Stimulated activated CD4-positive, alpha-beta T cell treated with anti-CD3 and anti-CD28 coated beads, Interleukin-12 subunit alpha, Interleukin-12 subunit beta, amount 100 ng/mL, for 4 hours (primary cell): ENCODE measurements around the gene CHST8.

Experiments used
- DNase-seq: peaks from one replicate; pipeline ENCODE4 v3.0.0-alpha.2; 2020

Gene CHST8

DNA sequence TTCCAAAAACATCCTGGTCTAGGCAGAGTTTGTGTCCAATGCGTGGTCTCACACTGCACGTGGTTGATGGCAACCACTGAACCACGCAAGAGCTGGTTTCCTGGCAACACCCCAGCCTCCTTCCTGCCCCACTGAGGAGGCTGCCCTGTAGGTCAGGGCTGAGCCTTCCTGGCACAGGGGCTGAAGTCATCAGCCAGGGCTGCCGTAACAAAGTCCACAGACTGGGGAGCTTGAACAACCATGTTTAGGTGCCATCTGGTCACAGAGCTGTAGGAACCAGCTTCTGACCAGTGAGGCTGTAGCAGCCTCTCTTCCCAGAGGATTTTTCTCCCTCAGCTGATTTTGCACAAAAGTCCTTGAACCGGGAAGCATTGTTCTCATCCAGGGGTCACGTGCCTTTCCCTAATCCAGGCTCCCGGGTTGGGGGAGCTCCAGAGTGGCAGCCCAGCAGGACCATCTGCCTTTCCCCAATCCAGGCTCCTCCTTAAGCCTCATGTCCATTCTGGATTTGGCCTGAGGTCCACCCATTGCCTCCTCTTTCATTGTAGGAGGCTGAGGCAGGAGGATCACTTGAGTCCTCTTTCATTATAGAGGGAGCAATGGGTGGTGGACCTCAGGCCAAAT, 53.9 kb downstream of the CHST8 start:
- DNase-seq, result no peak

DNA sequence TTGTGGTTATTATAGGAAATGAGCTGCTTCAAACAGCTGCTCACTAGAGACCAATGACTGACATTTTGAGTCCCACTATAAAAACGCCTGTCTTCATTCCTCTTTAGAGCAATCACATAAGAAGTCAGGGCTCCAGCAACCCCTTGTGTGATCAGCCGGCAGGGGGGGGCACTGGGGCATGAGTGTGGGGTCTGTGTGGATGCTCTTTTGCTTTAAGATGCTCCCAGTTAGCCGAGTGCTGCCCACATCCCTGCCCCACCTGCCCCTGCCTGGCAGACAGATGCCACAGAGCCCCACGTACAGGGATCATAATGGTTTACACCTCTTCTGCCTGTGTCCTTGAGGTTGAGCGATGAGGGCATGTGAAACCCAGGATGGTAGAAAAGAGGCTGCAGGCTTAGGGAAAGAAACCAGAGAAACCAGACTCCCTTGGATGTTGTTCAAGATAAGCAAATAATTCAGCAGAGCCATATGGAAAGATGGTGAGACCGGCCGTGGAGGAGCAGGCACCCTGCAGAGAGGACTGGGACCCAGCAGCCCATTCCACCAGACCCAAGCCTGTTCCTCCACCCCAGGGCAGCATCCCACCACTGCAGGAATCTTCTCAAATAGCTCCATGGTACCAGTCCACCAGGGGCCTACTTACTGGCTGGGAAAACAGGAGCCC, 55.4 kb downstream of the CHST8 start:
- no peak for DNase-seq

DNA sequence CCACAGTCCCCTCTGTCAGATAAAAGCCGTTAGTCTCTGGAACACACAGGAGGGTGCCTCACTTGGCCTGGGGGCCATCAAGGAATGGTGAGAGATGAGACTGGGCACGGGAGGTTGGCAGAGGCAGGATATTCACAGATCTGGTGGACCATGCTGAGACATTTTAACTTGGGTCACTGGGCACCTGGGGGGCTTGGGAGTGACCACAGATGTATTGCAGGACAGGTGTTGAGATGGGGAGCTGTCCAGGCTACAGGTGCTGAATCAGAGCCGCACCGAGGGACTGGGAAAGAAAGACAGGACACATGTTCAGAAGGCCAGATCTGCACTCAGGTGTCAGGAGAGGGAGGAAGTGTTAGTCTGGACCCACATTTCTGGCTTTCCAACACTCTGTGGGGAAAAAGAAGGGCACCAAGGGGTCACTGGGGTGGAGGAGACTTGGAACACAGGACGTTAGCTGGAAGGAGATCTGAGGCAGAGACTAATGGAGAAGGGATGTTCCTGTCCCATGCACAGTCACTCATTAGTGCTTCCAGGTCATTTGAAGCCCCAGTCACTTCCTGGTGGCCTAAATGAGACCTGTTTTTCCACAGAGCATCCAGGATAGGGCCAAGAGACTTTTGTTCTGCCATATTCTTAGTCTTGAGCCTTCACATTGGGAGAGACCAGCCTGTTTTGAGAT, 56.1 kb downstream of the CHST8 start:
- DNase-seq, result no peak

DNA sequence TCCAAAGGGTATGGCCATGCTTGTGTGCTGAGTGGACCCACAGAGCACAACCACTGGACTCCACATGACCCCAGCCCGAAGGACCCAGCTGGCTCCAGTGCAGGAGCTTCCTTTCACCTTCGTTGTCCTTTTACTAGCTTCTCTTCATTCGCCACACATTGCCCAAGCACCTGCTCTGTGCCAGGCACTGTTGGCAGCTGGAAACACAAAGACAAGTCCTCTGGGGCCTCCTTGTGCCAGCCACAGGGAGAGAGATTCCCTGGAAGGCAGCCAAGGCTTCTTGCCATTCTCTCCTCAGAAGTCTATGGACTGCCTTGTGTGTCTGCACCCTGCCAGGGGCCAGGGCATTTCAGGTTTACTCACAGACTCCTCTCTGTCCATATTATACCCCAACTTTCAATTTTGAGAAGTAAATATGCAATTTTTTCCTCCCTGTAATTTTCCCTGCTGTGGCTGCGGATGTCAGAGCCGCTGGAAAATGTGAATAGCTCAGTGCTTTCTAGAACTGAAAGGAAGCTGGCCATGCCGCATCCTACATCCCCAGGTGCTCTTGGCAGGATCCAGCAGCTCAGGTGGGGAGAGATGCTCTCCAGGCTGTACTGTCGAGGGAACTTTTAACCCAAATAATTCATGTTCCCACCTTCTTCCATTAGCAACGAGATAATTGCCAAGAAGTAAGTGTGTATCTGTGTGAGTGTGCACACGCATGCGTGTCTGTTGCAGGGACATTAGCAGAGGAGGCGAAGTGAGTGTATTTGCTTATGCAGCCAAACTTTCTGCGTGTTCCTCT, 57.2 kb downstream of the CHST8 start:
- DNase-seq, result no peak

DNA sequence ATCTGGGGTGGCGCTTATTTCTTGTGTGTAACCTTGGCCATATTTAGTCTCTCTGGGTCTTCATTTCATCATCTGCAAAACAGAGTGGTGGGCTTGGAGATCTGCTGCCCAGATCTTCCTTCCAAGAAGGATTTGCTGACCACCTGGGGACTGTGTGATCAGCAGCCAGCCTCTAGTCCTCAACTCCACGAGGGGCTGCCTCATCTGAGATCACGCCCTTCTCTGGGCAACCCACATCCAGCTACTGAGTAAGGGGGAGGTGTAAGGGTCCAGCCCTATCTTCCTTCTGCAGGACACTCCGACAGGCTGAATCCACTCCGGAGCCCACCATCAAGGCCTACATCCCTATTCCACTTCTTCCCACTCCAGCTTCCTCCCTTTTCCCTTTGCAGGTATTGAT, 57.9 kb downstream of the CHST8 start:
- no peak for DNase-seq

DNA sequence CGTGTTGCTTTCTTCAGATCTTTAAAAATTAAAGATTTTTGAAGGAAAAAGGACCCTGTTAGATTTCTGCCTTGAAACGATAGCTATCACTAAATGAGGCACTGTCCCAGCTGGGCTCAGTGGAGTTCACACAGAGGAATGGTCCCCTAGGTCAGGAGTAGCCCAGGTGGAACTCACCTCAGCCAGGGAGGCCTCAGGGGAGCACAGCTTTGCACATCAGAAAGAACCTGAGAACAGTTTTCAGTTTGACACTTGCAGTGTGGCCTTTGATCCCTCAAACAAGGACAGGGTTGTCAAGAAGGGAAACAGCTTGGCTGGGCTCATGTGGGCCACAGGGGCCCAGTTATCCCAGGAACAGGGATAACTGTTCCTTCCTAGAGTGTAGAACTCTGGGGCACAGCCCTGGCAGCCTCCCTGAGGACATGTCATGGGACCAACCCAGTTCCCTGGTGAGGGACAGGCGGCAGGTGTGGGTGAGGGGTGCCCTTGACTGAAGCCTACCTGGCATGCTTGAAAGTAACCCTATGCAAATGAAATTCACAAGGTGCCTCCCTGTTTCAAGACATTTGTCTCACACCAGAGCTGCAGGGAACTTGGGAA, 59.4 kb downstream of the CHST8 start:
- no peak for DNase-seq

DNA sequence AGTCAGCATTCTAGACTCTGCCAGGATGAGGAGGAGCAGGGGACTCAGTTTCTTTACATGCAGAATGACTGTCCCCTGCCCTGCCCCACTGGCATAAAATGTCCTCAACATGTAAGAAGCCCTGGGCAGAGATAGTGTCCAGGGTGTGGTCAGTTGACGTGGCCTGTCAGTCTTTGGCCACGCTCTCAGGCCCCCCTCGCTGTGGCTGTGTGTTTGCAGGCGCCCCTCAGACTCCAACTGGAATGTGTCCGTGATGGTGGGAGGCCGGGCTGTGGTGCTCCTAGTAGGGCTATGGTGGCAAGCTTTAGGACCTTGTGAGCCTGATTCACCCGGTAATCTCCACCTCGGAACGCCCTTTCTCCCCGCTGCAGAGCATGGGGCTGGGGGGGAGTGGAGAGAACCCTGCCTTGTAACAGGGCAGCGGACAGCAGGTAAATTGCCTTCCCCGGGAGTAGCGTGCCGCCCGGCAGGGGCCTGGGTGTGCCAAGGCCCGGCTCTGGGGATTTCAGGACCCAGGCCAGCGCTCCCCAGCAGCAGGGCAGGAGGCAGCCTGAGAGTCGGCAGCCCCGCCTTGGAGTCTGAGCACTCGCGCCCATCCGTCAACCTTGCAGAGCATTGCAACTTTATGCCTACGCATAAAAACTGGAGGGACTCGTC, 62.3 kb downstream of the CHST8 start:
- DNase-seq, result no peak

DNA sequence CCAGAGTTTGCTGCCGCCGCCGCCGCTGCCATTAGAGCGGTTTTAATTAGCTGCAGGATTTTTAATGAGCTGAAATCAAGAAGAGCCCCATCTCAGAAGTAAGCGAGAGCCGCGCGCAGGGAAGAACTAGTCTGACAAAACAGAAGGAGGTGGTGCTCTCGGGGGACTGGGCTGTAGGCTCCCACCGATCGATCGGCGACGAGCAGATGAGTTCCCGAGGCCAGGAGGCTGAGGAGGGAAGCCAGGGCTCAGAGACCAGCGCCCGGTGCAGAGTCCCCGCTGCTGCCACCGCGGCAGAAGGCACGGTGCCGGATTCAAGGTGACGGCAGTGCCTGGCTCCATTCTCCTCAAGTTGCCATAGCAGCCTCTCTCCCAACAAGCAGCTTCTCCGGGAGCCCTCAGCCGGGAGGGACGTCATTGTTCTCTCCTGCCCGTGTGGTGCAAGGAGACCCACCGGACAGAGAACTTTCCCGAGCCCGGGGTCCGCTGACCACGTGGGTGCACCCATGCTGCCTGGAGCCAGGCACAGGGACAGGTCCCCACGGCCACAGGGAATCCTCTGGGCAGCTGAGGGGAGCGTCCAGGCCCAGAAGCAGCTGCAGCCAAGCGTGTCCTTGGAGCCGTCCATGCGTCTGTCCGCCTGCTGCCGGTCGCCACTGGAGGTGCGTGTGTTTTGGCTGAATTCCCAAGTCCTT, 62.9 kb downstream of the CHST8 start:
- no peak for DNase-seq

DNA sequence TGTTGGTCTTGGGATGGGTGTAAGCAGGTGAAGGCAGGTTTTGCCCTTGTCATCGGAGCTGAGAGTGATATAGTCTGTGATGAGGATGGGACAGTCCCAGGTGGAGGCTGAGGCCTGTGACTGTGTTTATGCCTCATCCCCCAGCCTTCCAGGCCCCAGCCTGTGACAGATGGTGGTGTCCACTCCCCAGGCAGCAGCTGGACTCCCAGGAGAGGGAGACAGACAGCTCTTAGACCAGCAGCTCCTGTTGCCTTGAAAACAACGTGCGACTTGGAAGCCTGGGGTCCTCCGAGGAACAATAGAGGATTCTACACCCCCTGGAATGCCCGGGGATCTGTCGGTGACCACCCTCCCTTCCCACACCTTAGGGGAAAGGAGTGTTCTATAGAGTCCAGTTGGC, 63.8 kb downstream of the CHST8 start:
- DNase-seq, result no peak

DNA sequence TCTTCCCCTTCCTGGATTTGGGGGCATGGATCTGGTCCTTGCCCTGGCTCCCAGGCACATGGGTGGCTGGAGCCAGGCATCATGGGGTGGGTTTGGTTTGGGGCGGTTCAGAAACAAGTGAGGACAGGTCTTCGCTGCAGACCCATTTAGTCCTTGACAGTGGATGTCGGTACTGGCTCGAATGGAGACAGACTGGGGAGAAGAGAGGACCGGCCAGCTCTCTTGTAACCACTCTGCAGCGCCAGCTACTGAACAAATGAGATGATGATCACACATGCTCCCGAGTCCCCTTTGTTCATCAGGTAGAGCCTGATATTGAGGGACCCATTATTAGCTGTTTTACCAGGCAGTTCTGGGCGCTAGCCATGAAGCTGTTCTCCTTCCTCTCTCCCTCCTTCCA, 64.5 kb downstream of the CHST8 start:
- no peak for DNase-seq

DNA sequence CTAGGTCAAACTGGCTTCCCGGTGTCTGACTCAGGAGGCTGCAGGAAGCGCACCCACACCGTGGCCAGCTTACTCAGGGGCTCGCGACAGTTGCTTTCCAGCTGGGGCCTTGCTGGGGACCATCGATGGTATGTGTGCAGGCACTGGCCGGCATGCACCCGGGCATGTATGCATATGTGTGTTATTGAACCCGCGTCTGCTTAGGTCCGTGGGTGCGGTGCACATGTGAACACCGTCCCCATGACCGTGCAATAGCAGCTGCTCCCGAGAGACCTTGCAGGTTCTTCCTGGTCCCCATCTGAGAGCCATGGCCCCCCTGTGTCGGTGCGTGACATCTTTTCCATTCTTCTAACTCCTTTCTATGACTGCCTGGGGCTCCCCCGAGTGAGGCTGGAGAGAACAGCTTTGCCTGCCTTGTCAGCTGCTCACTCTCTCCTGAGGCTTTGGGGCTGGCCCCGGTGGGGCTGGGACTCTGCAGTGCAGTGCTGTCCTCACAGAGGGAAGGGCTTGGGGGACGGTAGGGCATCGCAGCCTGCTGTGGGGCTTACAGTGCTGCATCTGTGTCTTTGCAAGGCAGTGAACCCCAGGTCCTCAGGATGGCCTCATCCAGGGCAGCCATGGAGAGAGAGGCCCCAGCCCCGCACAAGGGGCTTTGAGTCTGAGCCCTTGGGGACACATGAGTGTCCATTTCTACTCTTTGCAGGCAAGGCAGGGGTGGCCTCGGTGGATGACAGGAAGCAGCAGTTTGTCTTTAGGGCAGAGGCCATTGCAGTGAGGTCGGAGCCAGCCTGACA, 65.1 kb downstream of the CHST8 start:
- no peak for DNase-seq

DNA sequence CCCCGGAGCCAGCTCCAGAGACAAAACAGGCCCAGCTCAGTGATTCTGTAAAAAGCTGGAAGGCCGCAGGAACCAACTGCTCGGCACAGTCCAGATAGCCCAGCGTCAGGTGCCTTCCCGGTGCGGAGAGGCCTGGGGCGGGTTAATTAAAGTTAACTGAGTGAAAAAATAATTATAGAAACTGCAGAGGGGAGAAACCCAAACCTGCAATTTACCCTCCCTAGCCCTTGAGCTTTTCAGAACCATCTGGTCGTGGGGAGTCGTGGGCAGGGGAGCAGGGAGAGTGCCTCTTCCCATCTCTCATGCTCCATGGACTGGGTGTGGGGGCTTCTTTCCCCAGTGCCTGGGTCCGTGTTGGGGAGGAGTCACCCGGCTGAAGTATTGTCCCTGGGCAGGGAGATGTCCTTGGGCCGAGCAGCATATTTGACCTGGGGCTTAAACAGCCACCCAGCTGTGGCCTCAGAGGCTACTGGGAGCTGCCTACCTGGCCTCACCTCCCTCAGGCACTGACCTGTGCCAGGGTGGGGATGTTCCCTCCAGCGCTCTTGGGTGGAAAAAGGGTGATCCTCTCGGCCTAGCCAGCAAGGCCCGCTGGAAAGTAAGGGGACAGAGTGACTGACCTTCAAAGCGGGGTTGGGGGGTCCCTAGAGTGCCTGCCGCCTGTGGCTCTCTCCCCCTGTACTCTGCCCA, 65.9 kb downstream of the CHST8 start:
- no peak for DNase-seq

DNA sequence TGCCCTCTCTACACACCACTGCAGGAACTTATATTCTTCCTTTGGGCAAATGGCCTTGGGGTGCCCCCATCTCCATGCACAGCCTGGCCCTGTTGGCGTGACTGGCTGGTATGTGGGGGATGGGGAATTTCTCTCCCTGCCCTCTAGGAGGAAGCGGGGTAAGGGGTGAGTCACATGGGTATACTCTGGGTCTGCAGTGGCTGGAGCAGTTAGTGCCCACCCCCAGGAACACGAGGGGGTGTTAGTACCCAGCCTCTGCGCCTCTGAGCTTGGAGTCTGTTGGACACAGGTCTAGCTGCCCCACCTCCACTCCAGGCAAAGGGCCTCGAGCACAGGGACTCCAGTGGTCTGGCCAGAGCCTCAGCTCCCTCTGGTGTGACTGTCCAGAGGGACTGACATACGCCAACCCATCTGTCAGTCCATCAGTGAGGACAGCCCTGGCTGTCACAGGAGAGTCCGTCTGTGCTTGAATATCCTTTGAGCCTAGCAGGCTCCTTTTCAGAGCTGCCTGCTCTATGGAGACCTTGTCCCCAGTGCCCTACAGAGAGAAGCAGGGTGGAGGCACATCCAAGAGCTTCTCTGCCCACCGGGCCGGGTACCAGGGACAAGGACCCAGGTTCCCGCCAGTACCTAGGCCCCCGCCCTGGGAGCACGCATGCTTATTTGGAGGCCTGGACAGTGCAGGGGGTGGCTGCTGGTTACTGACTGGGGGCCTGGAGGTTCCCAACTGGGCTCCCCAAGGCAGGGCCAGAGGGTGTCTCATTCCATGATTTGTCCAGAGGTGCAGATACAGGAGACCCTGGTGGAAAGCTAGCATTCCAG, 66.6 kb downstream of the CHST8 start:
- no peak for DNase-seq

DNA sequence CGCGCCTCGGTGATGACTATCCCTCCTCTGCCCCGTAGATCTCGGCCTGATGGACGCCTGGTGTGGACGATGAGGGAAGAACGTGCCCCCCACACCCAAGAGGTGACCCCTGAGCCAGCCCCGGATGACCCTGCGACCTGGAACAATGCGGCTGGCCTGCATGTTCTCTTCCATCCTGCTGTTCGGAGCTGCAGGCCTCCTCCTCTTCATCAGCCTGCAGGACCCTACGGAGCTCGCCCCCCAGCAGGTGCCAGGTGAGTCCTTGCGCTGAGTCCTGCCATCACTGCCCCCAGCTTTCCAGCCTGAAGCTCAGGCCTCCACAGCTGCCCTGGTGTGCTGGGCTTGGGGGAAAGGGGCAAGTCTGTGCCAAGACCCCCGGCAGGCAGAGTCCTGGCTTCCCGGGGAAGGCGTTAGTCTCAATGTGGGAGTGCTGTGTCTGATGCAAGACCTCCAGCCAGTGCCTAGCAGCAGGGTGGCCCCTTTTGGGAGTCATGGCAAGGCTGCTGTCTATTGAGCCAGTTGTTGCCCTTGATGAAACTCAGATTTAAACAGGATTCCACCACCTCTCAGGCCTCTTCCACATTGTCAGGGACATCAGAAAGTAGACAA, 67.5 kb downstream of the CHST8 start:
- no peak for DNase-seq

DNA sequence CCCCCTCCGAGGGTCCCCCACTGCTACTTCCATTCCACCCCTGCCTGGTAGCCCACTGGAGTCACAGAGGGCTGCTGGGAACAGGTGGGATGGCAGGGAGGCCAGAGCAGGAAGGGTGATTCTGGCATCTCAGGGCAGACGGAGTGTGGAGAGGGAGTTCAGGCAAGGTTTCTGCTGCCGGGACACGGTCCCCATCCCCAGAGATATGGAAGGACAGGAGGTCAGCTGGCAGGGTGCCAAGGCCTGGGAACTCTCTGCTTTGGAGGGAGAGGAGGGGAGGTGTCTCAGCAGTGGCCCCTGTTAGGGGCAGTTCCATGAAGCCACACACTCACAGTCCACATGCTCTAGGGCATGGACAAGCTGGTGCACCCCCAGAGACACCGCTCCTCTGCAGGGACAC, 68.1 kb downstream of the CHST8 start:
- no peak for DNase-seq

DNA sequence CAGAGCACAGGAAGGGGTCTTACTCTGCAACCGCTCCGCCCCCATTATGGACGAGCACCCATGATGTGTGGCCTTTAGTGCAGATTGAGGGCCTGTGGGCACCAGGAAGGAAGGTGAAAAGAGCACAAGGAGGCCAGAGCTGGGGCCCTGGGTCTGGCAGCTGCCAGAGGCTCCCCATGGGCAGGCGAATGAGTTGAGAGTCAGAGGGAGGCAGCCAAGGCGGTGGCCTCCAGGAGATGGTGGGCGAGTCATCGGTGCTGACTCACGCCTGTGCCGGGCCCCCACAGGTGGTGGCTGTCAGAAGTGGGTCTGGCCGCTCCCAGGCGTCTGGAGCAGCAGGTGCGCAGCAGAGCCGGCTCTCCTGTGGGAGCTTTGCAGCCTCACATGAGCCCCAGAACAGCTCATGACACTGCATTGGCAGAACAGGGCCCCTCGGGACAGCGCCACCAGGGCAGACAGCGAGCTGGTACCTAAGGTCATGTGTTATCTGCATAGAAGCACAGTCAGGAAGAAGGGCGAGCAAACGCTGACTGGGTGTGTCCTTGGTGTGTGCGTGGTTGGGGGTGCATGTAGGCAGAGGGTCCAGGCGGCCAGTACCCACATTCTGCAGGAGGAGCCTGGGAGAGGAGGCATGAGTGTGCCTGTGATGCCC, 68.8 kb downstream of the CHST8 start:
- no peak for DNase-seq

DNA sequence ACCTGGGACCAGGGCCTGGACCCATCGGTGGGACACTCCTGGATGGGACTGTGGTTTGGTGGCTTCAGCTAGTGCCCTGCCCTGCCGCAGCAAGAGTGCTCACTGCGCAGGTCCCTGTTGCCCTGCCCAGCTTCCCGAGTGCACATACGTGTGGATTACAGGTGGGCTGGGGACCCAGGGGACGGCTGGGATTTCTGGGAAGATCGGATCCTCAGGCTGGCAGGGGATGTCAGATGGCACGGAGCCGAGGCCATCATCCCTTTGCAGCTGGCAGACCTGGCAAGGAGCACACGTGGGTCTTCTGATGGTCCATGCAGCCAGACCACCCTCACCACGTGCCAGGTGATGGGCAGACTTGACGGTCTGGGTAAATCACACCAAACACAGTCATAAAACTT, 69.3 kb downstream of the CHST8 start:
- DNase-seq, result no peak

DNA sequence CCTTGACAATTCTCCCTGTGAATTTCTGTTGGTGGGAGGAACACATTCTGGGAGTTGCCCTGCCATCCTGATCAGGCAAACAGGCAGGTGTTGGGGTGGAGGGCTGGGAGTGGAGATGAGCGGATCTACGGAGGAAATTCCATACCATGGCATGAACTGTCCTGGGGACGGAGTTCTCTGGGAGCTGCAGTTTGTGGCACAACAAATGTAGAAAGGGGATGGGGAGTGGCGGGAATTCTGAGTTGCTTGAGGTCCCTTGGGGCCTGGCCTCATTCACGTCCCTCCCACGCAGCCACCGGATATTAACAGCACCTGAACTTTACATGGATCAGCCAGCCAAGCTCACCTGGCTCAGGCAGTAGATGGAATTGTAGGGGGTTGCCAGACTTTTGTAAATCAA, 70.0 kb downstream of the CHST8 start:
- DNase-seq, result no peak

DNA sequence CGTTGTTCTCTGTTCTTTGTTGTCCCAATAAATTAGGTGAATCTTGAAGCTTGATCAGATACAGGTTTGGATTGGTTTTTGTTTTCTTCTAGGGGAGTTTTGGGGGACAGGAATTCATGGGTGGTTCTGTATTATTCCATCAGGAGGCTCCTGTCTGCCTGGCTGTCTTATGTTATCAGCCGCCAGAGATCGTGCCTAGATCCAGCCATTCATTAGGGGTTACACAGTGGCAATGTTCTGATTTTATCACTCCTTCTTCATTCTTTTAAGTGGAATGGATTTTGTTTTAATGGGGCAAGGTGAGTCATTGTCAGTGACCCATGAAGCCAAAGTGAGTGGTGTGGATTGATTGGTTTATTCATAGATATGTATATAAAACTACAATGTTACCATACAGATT, 71.9 kb downstream of the CHST8 start:
- DNase-seq, result no peak
